HG03039 (cell line): ENCODE data around the gene CSN3.

Experiments
- ATAC-seq: cut with Tn5 transposase; IDR thresholded peaks from one replicate; pipeline ENCODE4 v1.9.1; 2021; ENCODE audit warnings: mild to moderate bottlenecking, moderate library complexity; ENCODE audit not compliant: unreplicated experiment

Gene CSN3

GRCh38 chr4:70288651-70289050 is 46.3 kb downstream of the CSN3 start:
- ATAC-seq: no peak

GRCh38 chr4:70291341-70291740 is 48.9 kb downstream of the CSN3 start:
- no peak for ATAC-seq

GRCh38 chr4:70297576-70297975 is 55.2 kb downstream of the CSN3 start:
- ATAC-seq: no peak

GRCh38 chr4:70298051-70298450 is 55.7 kb downstream of the CSN3 start:
- no peak for ATAC-seq

GRCh38 chr4:70299643-70300042 is 57.2 kb downstream of the CSN3 start:
- ATAC-seq: no peak

GRCh38 chr4:70300215-70300614 is 57.8 kb downstream of the CSN3 start:
- no peak for ATAC-seq
